RWPE1 (cell line): Measurements from ENCODE around the gene SH3TC2.

Source experiments
- CTCF ChIA-PET: fragments of 350-600 bp; sonication (Branson Sonifier 250); formaldehyde crosslinking; extraction: SDS; loops from one replicate; lab custom pipeline; 2021; lab: Yijun Ruan, JAX
- POLR2A ChIA-PET: fragments of 400-600 bp; formaldehyde crosslinking; extraction: SDS; loops from one replicate; lab custom pipeline; 2020; ENCODE audit warnings: antibody characterized with exemption; ENCODE audit not compliant: low non-redundant PET; lab: Yijun Ruan, JAX
- DNase-seq: peaks from one replicate; pipeline ENCODE4 v3.0.0; 2012; ENCODE audit warnings: low spot score
- H3K27ac ChIP-seq: fragments of 450-650 bp; 2 replicates; pipeline ENCODE4 v1.5.1; 2017
- TF ChIP-seq, protein P1 (sequence below): fragments of 450-650 bp; conservative IDR thresholded peaks from 2 replicates; pipeline ENCODE4 v1.5.1; 2017; ENCODE audit warnings: low read depth, mild to moderate bottlenecking

Gene SH3TC2

DNA sequence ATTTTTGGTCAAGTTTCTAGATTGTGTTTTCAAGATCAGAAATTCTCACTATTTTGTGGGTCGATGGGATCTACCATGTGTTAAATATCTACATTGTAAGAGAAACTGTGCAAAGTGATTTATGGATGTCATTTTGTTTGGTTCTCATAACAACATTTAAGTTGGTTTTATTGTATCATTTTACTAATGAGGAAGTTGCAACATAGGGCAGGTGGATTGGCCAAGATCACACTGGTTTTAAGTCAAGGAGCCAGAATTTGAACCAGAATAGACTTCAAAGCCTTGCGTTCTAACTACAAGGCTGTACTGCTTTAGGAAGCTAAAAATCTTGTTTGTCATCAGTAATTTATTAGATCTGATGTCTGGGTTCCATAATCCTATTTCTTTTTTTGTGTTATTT, 23.4 kb downstream of the SH3TC2 start:
- TF ChIP-seq, protein P1, sequence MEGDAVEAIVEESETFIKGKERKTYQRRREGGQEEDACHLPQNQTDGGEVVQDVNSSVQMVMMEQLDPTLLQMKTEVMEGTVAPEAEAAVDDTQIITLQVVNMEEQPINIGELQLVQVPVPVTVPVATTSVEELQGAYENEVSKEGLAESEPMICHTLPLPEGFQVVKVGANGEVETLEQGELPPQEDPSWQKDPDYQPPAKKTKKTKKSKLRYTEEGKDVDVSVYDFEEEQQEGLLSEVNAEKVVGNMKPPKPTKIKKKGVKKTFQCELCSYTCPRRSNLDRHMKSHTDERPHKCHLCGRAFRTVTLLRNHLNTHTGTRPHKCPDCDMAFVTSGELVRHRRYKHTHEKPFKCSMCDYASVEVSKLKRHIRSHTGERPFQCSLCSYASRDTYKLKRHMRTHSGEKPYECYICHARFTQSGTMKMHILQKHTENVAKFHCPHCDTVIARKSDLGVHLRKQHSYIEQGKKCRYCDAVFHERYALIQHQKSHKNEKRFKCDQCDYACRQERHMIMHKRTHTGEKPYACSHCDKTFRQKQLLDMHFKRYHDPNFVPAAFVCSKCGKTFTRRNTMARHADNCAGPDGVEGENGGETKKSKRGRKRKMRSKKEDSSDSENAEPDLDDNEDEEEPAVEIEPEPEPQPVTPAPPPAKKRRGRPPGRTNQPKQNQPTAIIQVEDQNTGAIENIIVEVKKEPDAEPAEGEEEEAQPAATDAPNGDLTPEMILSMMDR = no peak
- no peak overlapping the region for H3K27ac ChIP-seq
- ChIA-PET CTCF (interaction anchor here (0.6 to 11.3 kb wide), 2 partner anchors 47 to 306 kb away, joined by 6 to 100 read pairs; no protein-coding TSS in a partner anchor), POLR2A (no interaction called here)
- no peak for DNase-seq

DNA sequence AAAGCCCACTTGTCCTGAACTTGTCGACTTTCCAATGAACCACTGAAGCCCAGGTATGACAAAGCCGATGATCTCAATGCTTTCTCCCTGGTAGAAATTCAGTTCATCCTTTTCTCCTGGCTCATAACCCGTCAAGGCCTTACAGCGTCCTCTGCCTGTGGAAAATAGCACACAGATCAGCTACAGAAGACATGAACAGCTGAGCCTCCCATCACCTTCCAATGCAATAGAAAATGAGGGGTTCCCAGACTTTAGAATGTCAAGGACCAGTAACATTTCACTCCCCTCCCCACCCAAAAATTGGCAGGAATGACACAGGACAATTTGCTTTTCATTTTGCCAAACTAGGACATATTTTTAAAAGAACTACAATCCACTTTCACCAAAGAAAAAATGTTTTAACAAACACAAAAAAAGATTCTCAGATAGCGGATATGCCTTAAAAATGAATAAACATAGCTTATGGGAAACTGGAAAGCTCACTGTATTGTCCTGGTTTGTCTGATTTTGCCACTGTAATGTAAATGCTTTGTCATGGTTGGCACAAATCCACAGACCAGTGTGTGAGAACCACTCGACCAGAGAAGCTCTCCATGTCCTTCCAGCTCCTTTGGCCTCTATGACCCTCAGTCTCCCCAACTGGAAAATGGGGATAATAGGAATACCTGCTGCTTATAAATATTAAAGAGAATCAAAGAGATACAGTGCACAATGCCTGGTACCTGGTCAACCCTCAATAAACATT, 24.4 kb downstream of the SH3TC2 start:
- CTCF ChIA-PET = interaction anchor here (0.6 to 11.3 kb wide), 4 partner anchors 9 to 305 kb away, joined by 3 to 100 read pairs (median 5); no protein-coding TSS in a partner anchor
- no peak overlapping the region for H3K27ac ChIP-seq

DNA sequence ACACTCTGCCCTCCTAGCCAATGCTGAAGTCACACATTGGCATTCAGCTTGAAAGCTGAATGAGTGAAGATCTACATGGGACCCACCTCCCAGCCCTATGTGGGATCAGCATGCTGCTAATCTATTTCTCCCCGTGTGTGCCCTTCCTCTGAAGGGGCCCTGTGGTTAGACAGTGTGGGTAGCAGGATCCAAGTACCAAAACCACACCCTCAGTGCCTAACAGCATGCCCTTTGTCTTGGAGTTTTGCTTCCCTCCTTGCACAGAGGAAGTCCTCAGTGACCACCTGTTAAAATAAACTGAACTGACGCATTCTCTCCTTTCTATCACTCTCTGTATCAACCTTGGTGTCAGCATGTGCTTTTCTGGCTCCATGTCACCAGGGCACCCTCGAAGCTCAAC, 25.0 kb downstream of the SH3TC2 start:
- DNase-seq = no peak
- POLR2A ChIA-PET = no interaction called here
- CTCF ChIA-PET = interaction anchor here (0.6 to 11.3 kb wide), 3 partner anchors 9 to 304 kb away, joined by 4 to 100 read pairs (median 5); no protein-coding TSS in a partner anchor
- TF ChIP-seq, protein P1 = no peak
- no peak overlapping the region for H3K27ac ChIP-seq

More for the DNA sequence above, 24.4 kb downstream of the SH3TC2 start:
- TF ChIP-seq, protein P1 = no peak
- DNase-seq = no peak
- POLR2A ChIA-PET = no interaction called here

DNA sequence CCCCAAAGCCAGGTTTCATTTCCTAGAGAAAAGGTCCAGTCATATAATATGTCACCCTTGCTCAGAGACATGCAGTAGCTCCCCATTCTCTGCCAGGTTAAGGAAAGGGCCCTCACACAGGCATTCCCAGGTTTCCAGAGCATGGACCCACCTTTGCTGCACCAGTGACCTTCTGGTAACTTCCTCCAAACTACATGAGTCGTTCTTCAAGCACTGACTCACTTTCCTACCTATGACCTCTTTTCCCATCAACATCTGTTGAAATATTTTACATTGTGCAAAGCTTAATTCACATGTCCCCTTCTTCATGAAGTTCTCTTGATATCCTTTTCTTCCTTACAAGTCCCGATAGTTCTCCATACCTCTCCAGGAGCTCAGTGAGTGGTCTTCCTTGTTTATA, 25.9 kb downstream of the SH3TC2 start:
- TF ChIP-seq, protein P1 = no peak
- CTCF ChIA-PET = interaction anchor here (0.6 to 11.3 kb wide), 5 partner anchors 34 to 312 kb away, joined by 3 to 100 read pairs (median 5); no protein-coding TSS in a partner anchor
- no peak overlapping the region; the same call in 1 of the 2 replicates for H3K27ac ChIP-seq
- POLR2A ChIA-PET = no interaction called here
- no peak for DNase-seq

DNA sequence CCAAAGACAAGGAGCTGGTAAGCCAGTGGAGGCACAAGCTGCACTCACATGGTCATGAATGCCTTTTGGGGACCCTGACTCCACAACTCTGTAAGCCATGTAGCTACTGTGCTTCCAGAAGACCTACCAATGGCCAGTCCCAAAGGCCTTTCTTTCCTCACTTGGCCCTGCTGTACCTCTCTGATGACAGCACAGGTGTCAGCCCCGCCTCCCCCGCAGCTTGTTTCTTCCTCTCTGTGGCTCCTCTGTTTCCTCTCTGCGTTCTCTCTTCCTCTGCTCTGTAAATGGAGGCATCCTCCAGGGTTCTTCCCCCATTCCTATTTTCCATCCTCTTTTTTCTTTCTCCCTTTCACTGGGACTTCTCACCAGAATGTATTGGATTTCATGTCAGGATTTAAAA, 26.7 kb downstream of the SH3TC2 start:
- CTCF ChIA-PET = interaction anchor here (0.7 to 11.3 kb wide), 13 partner anchors 10 to 303 kb away, joined by 3 to 100 read pairs (median 4); no protein-coding TSS in a partner anchor
- POLR2A ChIA-PET = no interaction called here
- TF ChIP-seq, protein P1 = no peak
- no peak overlapping the region; the same call in 1 of the 2 replicates for H3K27ac ChIP-seq
- DNase-seq = no peak

DNA sequence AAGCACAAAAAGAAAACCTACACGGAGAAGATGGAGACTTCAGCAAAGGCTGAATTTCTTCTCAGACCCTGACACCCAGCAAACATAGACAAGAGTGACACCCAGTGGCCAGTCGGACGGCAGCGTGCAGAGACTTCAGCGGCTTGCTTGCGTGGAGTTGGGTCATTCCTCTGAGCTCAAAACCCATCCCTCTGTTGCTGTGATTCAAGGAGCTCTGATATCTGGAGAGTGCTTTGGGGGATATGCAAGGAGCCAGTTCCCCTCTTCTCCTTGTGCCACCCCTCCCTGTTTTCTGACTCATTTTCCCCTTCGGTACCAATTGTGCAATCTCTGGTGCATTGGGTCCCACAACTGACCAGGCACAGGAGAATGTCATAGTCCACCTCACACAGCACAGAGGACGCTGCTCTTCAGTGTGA, 27.5 kb downstream of the SH3TC2 start:
- CTCF ChIA-PET = interaction anchor here (0.6 to 11.3 kb wide), 50 partner anchors 9 to 593 kb away, joined by 3 to 100 read pairs (median 4); partner anchors contain the start of gene SH3TC2
- H3K27ac ChIP-seq = no peak overlapping the region
- peak; percentile 75 for DNase-seq
- POLR2A ChIA-PET = no interaction called here
- TF ChIP-seq, protein P1 = peak; percentile 98
